Testis (tissue), 2 donors: ENCODE data around the gene LSMEM2.

Experiments used
- CTCF ChIP-seq, 3 experiments: fragments of 450-650 bp in 2 of 3; fragments of 200-600 bp in 1 of 3; sonication (generic) in 1 of 3; IDR thresholded peaks; one replicate each; pipeline ENCODE4 v1.5.1; 2016 to 2019; ENCODE audit warnings: antibody characterized with exemption in 3 of 3, mild to moderate bottlenecking in 2 of 3, moderate library complexity in 1 of 3
- POLR2A ChIP-seq: fragments of 450-650 bp; IDR thresholded peaks from one replicate; pipeline ENCODE4 v1.6.1; 2017; ENCODE audit warnings: antibody characterized with exemption, mild to moderate bottlenecking, moderate library complexity

GRCh38 chr3:50245251-50245745 lies 33.6 kb upstream of the LSMEM2 start:
- TF ChIP-seq CTCF (IDR thresholded peaks at IDR 0.05), result no peak
- TF ChIP-seq POLR2A, result no peak
